Coronary artery (tissue), 2 donors: ENCODE data around the gene PNPLA2.

Experiments
- DNase-seq: peaks from one replicate; pipeline ENCODE4 v3.0.0-alpha.2; 2017; ENCODE audit warnings: low spot score
- H3K27ac ChIP-seq, 2 donors: fragments of 200-600 bp; sonication (generic); one replicate each; pipeline ENCODE4 v1.5.1; 2016 to 2019
- H3K4me3 ChIP-seq: fragments of 200-600 bp; sonication (generic); 2 replicates; pipeline ENCODE4 v1.5.1; 2016; ENCODE audit warnings: mild to moderate bottlenecking, moderate library complexity
- TF ChIP-seq, protein P1 (sequence below): fragments of 200-600 bp; sonication (generic); IDR thresholded peaks from one replicate; pipeline ENCODE4 v1.5.1; 2019; ENCODE audit warnings: antibody characterized with exemption

The PNPLA2 gene

DNA sequence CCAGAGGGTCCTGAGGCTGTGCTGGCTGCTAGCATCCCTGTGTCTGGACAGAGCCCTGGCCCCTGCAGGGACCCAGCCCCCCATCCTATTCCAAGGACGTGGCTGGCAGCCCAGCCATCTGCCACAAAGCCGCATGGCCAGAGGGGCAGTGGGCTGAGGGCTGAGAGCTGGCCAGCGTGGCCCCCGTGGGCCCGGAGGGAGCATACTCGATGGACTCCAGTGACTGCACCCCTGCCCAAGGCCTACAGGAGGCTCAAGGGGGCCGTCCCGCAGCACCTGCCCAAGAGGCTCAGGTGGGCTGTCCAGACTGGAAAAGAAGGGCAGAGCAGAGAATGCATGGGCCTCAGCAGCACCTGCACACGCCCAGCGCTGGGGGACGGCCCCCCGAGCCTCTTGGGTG lies 37.1 kb downstream of the PNPLA2 start:
- no peak overlapping the region for H3K27ac ChIP-seq
- TF ChIP-seq, protein P1, sequence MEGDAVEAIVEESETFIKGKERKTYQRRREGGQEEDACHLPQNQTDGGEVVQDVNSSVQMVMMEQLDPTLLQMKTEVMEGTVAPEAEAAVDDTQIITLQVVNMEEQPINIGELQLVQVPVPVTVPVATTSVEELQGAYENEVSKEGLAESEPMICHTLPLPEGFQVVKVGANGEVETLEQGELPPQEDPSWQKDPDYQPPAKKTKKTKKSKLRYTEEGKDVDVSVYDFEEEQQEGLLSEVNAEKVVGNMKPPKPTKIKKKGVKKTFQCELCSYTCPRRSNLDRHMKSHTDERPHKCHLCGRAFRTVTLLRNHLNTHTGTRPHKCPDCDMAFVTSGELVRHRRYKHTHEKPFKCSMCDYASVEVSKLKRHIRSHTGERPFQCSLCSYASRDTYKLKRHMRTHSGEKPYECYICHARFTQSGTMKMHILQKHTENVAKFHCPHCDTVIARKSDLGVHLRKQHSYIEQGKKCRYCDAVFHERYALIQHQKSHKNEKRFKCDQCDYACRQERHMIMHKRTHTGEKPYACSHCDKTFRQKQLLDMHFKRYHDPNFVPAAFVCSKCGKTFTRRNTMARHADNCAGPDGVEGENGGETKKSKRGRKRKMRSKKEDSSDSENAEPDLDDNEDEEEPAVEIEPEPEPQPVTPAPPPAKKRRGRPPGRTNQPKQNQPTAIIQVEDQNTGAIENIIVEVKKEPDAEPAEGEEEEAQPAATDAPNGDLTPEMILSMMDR: no peak
- no peak for DNase-seq
- no peak overlapping the region for H3K4me3 ChIP-seq

DNA sequence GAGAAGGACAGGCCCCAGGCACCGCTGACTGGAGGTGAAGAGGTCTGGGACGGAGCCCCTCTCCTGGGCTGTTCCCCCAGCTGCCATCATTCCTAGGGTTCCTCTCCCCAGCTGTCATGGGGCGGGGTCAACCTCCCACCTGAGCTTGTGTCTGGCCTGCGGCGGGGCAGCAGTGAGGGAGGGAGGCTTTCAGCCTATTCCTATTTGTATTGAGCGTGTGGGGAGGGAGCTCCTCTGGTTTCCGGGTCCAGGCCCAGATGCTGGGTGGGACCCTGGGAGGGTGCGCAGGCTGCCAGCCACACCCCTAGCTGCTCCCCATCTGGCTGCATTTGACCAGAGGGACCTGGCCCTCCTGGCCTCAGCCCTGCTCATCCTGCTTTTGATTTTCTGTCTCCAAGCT lies 37.7 kb downstream of the PNPLA2 start:
- DNase-seq: no peak
- H3K27ac ChIP-seq: no peak overlapping the region
- no peak overlapping the region for H3K4me3 ChIP-seq
- TF ChIP-seq, protein P1: no peak

DNA sequence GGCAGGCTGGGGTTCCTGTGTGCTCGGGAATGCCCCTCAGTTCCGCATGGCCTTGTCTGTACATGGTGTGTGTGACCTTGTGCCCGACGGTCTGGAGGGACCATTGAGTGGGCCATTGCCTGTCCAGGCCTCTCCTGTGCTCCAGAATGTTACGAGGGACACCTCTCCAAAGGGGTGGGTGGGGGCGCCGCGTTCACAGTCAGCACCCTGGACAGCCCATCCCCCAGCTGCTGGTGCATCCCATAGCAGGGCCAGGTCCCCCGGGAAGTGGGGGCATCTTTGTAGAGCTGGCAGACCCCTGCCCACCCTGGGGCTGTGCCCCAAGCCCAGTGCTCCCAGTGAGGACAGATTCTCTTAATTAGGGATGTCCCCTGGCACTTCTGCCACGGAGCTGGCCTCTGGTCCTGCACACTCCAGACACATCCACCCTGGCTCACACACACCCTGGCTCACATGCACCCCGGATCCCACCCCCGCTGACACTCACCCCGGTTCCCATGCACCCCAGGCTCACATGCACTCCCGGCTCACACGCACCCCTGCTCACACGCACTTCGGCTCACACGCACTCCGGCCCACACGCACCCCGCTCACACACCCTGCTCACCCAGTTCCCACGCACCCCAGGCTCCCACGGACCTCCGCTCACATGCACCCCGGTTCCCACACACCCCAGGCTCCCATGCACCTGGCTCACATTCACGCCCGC lies 39.5 kb downstream of the PNPLA2 start:
- H3K27ac ChIP-seq: no peak overlapping the region
- TF ChIP-seq, protein P1: no peak
- DNase-seq: no peak

GRCh38 chr11:858762-859339 lies 40.1 kb downstream of the PNPLA2 start:
- TF ChIP-seq, protein P1: no peak
- no peak overlapping the region for H3K4me3 ChIP-seq

More for the DNA sequence above, 39.5 kb downstream of the PNPLA2 start:
- no peak overlapping the region for H3K4me3 ChIP-seq

DNA sequence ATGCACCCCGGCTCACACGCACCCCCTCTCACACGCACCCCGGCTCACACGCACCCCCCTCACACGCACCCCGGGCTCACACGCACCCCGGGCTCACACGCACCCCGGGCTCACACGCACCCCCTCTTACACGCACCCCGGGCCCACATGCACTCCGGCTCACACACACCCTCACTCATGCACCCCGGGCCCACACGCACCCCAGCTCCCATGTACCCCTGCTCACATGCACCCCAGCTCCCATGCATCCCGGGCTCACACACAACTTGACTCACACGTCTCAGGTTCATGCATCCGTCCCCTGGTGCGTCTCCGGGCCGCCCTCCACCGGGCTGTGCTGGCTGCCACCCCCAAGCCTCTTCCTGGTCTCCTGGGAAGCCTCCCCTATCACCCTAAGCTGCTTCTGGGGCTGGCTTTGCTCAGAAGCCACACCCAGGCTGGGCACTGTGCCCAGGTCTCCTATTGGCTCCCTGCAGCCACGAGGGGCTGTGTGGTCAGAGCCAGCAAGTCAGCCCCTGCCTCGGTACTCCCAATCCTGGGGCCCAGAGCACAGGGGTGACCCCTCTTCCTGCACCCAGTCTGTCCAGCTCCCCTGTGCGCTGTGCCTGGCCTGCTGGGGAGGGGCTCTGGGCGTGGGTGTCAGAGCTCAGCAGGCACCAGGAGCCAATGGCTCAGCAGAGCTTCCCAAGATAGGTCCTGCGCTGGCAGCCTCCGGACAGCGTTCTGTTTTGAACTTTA lies 40.8 kb downstream of the PNPLA2 start:
- H3K4me3 ChIP-seq: peak overlapping the region; percentile 47
- no peak for DNase-seq
- TF ChIP-seq, protein P1: no peak
- H3K27ac ChIP-seq: peak overlapping the region in 1 of 2 donors; percentile 39

More at GRCh38 chr11:858762-859339, 40.1 kb downstream of the PNPLA2 start:
- H3K27ac ChIP-seq: no peak overlapping the region
- DNase-seq: no peak

DNA sequence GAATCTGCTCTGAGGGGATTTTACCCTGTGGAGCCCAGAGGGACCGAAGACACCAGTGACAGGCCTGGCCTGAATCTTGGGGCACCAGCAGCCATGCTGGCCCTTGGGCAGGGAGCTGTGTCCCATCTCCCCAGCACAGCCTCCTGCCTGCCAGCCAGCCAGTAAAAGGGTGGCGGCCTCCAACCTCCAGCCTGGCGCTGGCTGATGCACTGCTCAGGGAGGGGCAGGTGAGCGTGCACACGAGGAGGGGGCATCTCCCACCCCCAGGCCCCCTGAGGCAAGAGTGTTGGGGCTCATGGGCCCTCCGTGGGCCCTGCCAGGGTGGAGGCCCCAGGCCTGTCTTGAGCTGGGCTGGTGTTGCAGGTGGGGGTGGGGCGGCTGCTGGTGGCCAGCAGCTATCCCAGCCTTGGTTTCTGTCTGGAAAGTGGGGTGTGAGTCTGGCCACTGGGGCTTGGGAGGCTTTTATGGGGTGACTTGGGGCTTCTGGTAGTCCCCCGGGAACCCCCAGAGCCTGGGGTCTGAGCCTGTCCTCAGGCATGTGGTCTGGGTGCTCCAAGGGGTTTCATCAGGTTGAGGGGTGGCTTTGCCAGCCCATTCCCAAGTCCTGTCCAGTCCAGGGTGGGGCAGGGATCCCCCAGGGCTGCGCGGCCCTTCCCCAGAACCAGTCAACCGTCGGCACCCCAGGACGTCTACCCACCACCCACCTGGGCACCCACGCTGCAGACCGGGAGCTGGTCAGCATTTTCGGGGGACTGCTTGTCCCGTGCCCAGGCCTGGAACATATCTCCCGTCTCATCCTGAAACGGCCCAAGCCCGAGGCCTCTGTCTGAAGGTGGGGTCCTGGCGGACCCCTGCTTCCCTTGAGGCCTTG lies 41.8 kb downstream of the PNPLA2 start:
- Histone ChIP-seq H3K4me3 (no peak overlapping the region), H3K27ac (peak overlapping the region in 1 of 2 donors; percentile 39)
- TF ChIP-seq, protein P1: no peak
- no peak for DNase-seq
